Fibroblast of lung (primary cell): ENCODE measurements around the gene LOXL3. TPM values are rescaled to one million over a fixed set of nuclear protein-coding genes. Genes with fewer than 3 reads are reported as not detected.

Experiments used
- DNase-seq, 2 donors: peaks; one replicate each; pipeline versions ENCODE4 v3.0.0 to v3.0.0-alpha.2; 2010; ENCODE audit warnings: low read depth in 2 of 2
- H2AFZ ChIP-seq: 2 replicates; pipeline ENCODE4 v1.5.1; 2012; ENCODE audit warnings: low read length, control low read depth, inconsistent platforms
- H3K27ac ChIP-seq: 2 replicates; pipeline ENCODE4 v1.5.1; 2011; ENCODE audit warnings: low read length, control low read depth; ENCODE audit not compliant: insufficient read depth
- H3K27me3 ChIP-seq: 2 replicates; pipeline ENCODE4 v1.5.1; 2011; ENCODE audit warnings: mild to moderate bottlenecking, low read length; ENCODE audit not compliant: control insufficient read depth, insufficient read depth
- H3K36me3 ChIP-seq: 2 replicates; pipeline ENCODE4 v1.5.1; 2011; ENCODE audit warnings: low read length; ENCODE audit not compliant: control insufficient read depth, insufficient read depth
- H3K4me1 ChIP-seq: 2 replicates; pipeline ENCODE4 v1.5.1; 2011; ENCODE audit warnings: low read length; ENCODE audit not compliant: control insufficient read depth, insufficient read depth; ENCODE audit errors: extremely low read depth
- H3K4me2 ChIP-seq: 2 replicates; pipeline ENCODE4 v1.5.1; 2011; ENCODE audit warnings: low read length, control low read depth; ENCODE audit not compliant: insufficient read depth; ENCODE audit errors: extremely low read depth
- H3K4me3 ChIP-seq, 4 experiments: fragments of 200-600 bp in 1 of 4; sonication (generic) in 1 of 4; replicated peaks in 1 of 4; 2 replicates each; pipeline ENCODE4 v1.5.1; 2011 to 2016; ENCODE audit warnings: low read length in 4 of 4, low read depth in 3 of 4, mild to moderate bottlenecking in 3 of 4, control low read depth in 2 of 4, inconsistent platforms in 1 of 4, mixed read lengths in 1 of 4; ENCODE audit not compliant: insufficient read depth in 1 of 4; ENCODE audit errors: control extremely low read depth in 1 of 4
- H3K79me2 ChIP-seq: 2 replicates; pipeline ENCODE4 v1.5.1; 2012; ENCODE audit warnings: mild to moderate bottlenecking, low read length, inconsistent platforms; ENCODE audit not compliant: control insufficient read depth, insufficient read depth
- H3K9ac ChIP-seq: 2 replicates; pipeline ENCODE4 v1.5.1; 2011; ENCODE audit warnings: mild to moderate bottlenecking, low read length, control low read depth; ENCODE audit not compliant: insufficient read depth
- H3K9me3 ChIP-seq: 2 replicates; pipeline ENCODE4 v1.5.1; 2012; ENCODE audit warnings: low read depth, low read length; ENCODE audit not compliant: control insufficient read depth, insufficient read depth
- H4K20me1 ChIP-seq: 2 replicates; pipeline ENCODE4 v1.5.1; 2011; ENCODE audit warnings: low read length; ENCODE audit not compliant: control insufficient read depth, insufficient read depth; ENCODE audit errors: extremely low read depth
- CTCF ChIP-seq, 2 donors: IDR thresholded peaks in 1 of 2; conservative IDR thresholded peaks in 1 of 2; 1 replicate in 1 of 2; 2 replicates in 1 of 2; pipeline ENCODE4 v1.5.1; 2011 to 2012; ENCODE audit warnings: low read length in 2 of 2, control low read depth in 1 of 2, inconsistent platforms in 1 of 2, low read depth in 1 of 2, mild to moderate bottlenecking in 1 of 2
- EZH2 ChIP-seq: IDR thresholded peaks from 2 replicates; pipeline ENCODE4 v1.5.1; 2012; ENCODE audit warnings: low read length, control low read depth, mild to moderate bottlenecking; ENCODE audit errors: missing control alignments
- polyA plus RNA-seq, 2 donors: library from polyadenylated mRNA; depleted of rRNA in 1 of 2; stranded (reverse) in 1 of 2; unstranded in 1 of 2; fragments of >200 nt; gene quantifications; 2 replicates each; pipeline ENCODE4 v1.2.1, GENCODE V29; 2011 to 2012; ENCODE audit warnings: missing spikeins in 1 of 2
- total RNA-seq: library from RNA; depleted of rRNA; stranded (reverse); fragments of >200 nt; gene quantifications from 2 replicates; pipeline ENCODE4 v1.2.1, GENCODE V29; 2014

Gene LOXL3
- total and polyA plus RNA-seq, 2 donors (not counting 1 experiment from before 2014, with no cell fraction given): 20.6 to 26.4 TPM

DNA sequence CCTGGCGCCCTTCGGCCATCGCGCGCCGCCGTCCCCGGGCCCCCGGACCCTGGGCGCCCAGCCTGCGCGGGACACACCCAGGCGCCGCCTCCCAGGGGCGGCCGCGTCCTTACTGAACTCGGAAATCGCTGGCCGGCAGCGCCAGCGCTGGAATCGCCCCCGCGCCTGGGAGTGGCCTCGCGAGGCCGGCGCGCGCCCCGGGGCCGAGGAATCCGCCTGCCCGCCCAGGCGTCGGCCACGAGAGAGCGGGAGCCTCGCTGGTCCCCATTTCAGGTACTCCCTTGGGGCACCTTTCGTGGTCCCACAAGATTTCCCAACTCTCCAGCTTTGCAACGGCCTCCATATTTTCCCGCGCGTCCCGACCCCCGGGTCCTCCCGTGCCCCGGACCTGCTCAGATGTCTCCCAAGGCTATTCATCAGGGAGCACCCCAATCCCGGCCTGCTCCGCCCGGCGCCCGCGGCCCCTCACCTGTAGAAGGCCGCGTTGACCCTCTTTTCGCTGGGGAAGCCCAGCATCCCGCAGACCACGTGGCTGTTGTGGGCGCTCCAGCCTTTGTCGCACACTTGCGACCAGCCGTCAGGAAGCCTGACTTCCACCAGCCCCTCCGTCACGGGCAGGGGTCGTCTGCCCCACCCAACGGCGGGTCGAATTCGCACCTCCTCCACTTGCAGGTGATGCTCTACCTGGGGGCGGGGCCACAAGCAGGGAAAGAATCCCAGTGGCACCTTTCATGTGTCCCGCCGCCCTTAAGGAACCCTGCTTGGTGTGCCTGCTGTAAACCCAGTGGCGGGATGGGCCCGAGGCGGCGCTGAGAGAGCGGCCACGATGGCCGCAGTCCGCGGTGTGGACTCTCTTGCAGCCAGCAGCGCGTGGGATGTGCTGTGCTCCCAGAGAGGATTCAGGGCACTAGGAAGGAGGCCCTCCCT, 4.6 kb downstream of the LOXL3 start:
- TF ChIP-seq EZH2 (no peak), CTCF (conservative IDR thresholded peaks at IDR 0.05 in 1 of 2, IDR thresholded peaks at IDR 0.05 in 1 of 2; ENCODE audit: low read depth in 1 of 2, low read length in 2 of 2) (no peak)
- Histone ChIP-seq H4K20me1 (no peaks in the 10 kb centered on the region), H3K36me3 (no peaks in the 10 kb centered on the region), H2AFZ (peak overlapping the region; percentile 36), H3K4me2 (peak overlapping the region; percentile 92), H3K9me3 (no peaks in the 10 kb centered on the region), H3K9ac (peak overlapping the region; percentile 45), H3K4me1 (peaks cover 3% of the 10 kb centered on the region), H3K27ac (no peak overlapping the region), H3K27me3 (no peaks in the 10 kb centered on the region), H3K4me3 (peak overlapping the region; percentile 45 to 64 (median 56)), H3K79me2 (no peaks in the 10 kb centered on the region)
- peak in 1 of 2 donors; percentile 60 for DNase-seq

DNA sequence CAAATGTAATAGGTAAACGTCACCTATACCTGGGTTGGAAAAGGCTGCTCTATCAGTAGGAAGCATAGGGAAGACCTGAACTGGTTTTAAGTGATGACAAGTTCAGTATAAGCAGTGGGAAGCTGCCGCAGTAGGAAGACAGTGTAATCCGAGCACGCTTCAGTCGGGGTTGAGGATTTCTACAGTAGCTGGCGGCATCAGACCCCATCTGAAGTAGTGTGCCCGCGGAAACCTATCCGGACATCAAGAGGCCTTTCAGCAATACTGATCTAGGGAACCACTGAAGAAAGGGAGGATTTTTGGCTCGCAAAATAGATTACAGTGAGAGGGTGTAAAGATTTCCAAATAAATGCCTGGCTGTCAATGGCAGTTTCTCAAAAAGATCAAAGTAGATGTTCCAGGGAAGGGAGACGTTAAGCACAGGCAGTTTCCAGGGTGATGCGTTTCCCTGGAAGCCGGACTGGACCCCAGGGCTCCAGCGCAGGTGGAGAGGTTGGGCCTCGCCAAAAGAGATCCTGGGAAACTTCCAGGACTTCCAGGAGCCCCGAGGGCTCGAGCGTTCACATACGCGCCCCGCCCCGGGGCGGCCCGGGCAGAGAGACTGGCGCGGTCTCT, 5.3 kb downstream of the LOXL3 start:
- no peaks in the 10 kb centered on the region for H3K27me3 ChIP-seq
- H4K20me1 ChIP-seq: no peaks in the 10 kb centered on the region
- no peaks in the 10 kb centered on the region for H3K9me3 ChIP-seq
- peak overlapping the region; percentile 48 for H2AFZ ChIP-seq
- no peak for DNase-seq
- no peak for TF ChIP-seq CTCF (conservative IDR thresholded peaks at IDR 0.05 in 1 of 2, IDR thresholded peaks at IDR 0.05 in 1 of 2; ENCODE audit: low read depth in 1 of 2, low read length in 2 of 2)
- no peak for TF ChIP-seq EZH2
- H3K36me3 ChIP-seq: no peaks in the 10 kb centered on the region
- H3K79me2 ChIP-seq: no peaks in the 10 kb centered on the region
- peak overlapping the region in 3 of 4 experiments; percentile 35 to 64 (median 51) for H3K4me3 ChIP-seq
- no peak overlapping the region for H3K27ac ChIP-seq
- peaks cover 3% of the 10 kb centered on the region for H3K4me1 ChIP-seq
- no peak overlapping the region for H3K9ac ChIP-seq
- peak overlapping the region; percentile 69 for H3K4me2 ChIP-seq

- H3K4me2 ChIP-seq: no peak overlapping the region
- no peaks in the 10 kb centered on the region for H3K27me3 ChIP-seq
- no peak overlapping the region for H3K4me3 ChIP-seq
- no peaks in the 10 kb centered on the region for H3K36me3 ChIP-seq
- H3K9me3 ChIP-seq: no peaks in the 10 kb centered on the region
- no peak overlapping the region for H3K27ac ChIP-seq
- no peaks in the 10 kb centered on the region for H4K20me1 ChIP-seq
- H2AFZ ChIP-seq: no peak overlapping the region
- TF ChIP-seq CTCF (conservative IDR thresholded peaks at IDR 0.05 in 1 of 2, IDR thresholded peaks at IDR 0.05 in 1 of 2; ENCODE audit: low read depth in 1 of 2, low read length in 2 of 2): no peak
- TF ChIP-seq EZH2: no peak
- no peaks in the 10 kb centered on the region for H3K79me2 ChIP-seq
- peaks cover 3% of the 10 kb centered on the region for H3K4me1 ChIP-seq
- DNase-seq: no peak
- no peak overlapping the region for H3K9ac ChIP-seq
Observed at GRCh38 chr2:74546004-74546403, 7.7 kb downstream of the LOXL3 start.
